ENCODE measurements around the gene PIM3. TPM values are rescaled to one million over a fixed set of nuclear protein-coding genes. Genes with fewer than 3 reads are reported as not detected.

The PIM3 gene
- polyA plus RNA-seq: 41.5 TPM
- long read RNA-seq, donor 1, transcript PIM3-201 (6 exons, 2,369 nt): major isoform, 13 of 14 reads
- long read RNA-seq, donor 1, partial matches to known transcripts: 0 of 14 reads
- long read RNA-seq, donor 1, other reads (novel, unspliced or antisense): 0 of 14 reads
- long read RNA-seq, donor 2, transcript PIM3-201 (6 exons, 2,369 nt): major isoform, 26 of 27 reads
- long read RNA-seq, donor 2, partial matches to known transcripts: 0 of 27 reads
- long read RNA-seq, donor 2, other reads (novel, unspliced or antisense): 0 of 27 reads
- long read RNA-seq, donor 3, transcript PIM3-201 (6 exons, 2,369 nt): major isoform, 39 of 39 reads
- long read RNA-seq, donor 3, partial matches to known transcripts: 0 of 39 reads
- long read RNA-seq, donor 3, other reads (novel, unspliced or antisense): 0 of 39 reads
- long read RNA-seq, donor 4, transcript PIM3-201 (6 exons, 2,369 nt): major isoform, 7 of 7 reads
- long read RNA-seq, donor 4, partial matches to known transcripts: 0 of 7 reads
- long read RNA-seq, donor 4, other reads (novel, unspliced or antisense): 0 of 7 reads
- long read RNA-seq, donor 5, transcript PIM3-201 (6 exons, 2,369 nt): major isoform, 13 of 13 reads
- long read RNA-seq, donor 5, partial matches to known transcripts: 0 of 13 reads
- long read RNA-seq, donor 5, other reads (novel, unspliced or antisense): 0 of 13 reads
- long read RNA-seq, donor 6, transcript PIM3-201 (6 exons, 2,369 nt): major isoform, 21 of 23 reads
- long read RNA-seq, donor 6, partial matches to known transcripts: 0 of 23 reads
- long read RNA-seq, donor 6, other reads (novel, unspliced or antisense): 0 of 23 reads
- long read RNA-seq, donor 7, transcript PIM3-201 (6 exons, 2,369 nt): major isoform, 7 of 26 reads
- long read RNA-seq, donor 7, partial matches to known transcripts: 19 of 26 reads
- long read RNA-seq, donor 7, other reads (novel, unspliced or antisense): 0 of 26 reads
- long read RNA-seq, donor 8, transcript PIM3-201 (6 exons, 2,369 nt): major isoform, 28 of 92 reads
- long read RNA-seq, donor 8, partial matches to known transcripts: 64 of 92 reads
- long read RNA-seq, donor 8, other reads (novel, unspliced or antisense): 0 of 92 reads
- long read RNA-seq, donor 9, transcript PIM3-201 (6 exons, 2,369 nt): major isoform, 12 of 12 reads
- long read RNA-seq, donor 9, partial matches to known transcripts: 0 of 12 reads
- long read RNA-seq, donor 9, other reads (novel, unspliced or antisense): 0 of 12 reads
- long read RNA-seq, donor 10, transcript PIM3-201 (6 exons, 2,369 nt): major isoform, 19 of 19 reads
- long read RNA-seq, donor 10, partial matches to known transcripts: 0 of 19 reads
- long read RNA-seq, donor 10, other reads (novel, unspliced or antisense): 0 of 19 reads
- long read RNA-seq, donor 11, transcript PIM3-201 (6 exons, 2,369 nt): major isoform, 16 of 51 reads
- long read RNA-seq, donor 11, partial matches to known transcripts: 35 of 51 reads
- long read RNA-seq, donor 11, other reads (novel, unspliced or antisense): 0 of 51 reads

DNA sequence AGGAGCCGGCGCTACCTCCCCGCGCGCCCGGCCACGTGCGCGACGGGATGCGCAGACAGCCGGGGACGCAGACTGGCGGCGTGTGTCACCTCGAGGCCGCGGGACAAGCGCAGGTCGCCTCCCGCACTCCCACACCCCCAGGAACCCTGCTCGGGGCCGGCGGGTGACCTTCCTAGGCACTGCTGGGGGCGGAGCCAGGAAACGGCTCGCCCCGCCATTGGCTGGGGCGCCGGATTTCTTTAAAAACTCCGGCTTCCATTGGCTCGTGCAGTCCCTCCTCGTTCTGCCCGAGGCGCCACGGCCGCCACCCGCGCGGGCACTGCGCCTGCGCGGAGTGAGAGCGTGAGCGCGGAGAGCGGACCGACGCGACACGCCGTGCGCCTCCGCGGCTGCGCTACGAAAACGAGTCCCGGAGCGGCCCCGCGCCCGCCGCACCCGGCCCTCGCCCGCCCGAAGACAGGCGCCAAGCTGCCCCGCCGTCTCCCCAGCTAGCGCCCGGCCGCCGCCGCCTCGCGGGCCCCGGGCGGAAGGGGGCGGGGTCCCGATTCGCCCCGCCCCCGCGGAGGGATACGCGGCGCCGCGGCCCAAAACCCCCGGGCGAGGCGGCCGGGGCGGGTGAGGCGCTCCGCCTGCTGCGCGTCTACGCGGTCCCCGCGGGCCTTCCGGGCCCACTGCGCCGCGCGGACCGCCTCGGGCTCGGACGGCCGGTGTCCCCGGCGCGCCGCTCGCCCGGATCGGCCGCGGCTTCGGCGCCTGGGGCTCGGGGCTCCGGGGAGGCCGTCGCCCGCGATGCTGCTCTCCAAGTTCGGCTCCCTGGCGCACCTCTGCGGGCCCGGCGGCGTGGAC lies at the start of gene PIM3:
TSS of gene PIM3 (plus strand) at position 614 of the 846 bp plus-strand sequence. CDS start at position 790, 176 bp downstream.
- no peaks in the 10 kb centered on the region for H3K9me3 ChIP-seq (ENCODE audit: control insufficient read depth, low read depth, low read length)
- H3K27me3 ChIP-seq (ENCODE audit: control insufficient read depth, insufficient read depth, low read length): no peaks in the 10 kb centered on the region
- peaks cover 33% of the 10 kb centered on the region for H3K36me3 ChIP-seq (ENCODE audit: control insufficient read depth, insufficient read depth, low read length)
- peak within 1 kb of the TSS; percentile 83 for H3K27ac ChIP-seq (ENCODE audit: low read length)
- H3K4me3 ChIP-seq (ENCODE audit: low read length): peak within 1 kb of the TSS; percentile 96
- DNase-seq: peak; percentile 98 to 99
- WGBS (ENCODE audit: insufficient coverage, low lambda C conversion rate): no CpG with 5 or more reads among the region's 137 CpGs
- H3K4me1 ChIP-seq (ENCODE audit: control insufficient read depth, insufficient read depth, low read length): peaks cover 48% of the 10 kb centered on the region

DNA sequence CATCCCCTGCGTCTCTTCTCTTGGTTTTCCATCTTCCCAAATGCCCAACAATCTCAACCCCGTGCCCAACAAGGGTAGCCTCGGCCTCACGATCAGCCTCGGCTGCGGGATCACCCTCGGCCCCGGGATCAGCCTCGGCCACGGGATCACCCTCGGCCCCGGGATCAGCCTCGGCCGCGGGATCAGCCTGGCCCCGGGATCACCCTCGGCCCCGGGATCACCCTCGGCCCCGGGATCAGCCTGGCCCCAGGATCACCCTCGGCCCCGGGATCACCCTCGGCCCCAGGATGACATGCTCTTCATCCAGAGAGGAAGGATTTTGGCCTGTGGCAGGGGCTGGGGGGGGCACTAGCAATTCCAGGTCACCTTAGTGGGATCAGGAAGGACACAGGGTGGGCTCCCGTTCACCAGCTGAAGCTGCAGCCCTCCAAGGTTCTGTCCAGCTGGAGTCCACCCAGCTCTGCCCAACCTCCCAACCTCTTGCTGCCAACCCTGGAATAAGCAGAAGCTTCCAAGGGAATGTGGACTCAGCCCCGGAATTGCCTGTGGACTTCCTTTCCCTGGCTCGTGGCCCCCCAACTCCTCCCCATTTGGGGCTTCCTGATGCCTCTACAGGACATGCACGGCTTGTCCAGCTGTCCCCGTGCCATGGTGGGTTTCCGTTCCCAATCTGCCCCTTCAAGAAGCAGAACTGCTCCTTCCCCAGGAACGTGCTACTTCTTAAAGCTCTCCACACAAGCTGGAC lies 48.5 kb upstream of the PIM3 start:
- Histone ChIP-seq H3K27me3 (ENCODE audit: control insufficient read depth, insufficient read depth, low read length) (no peaks in the 10 kb centered on the region), H3K9me3 (ENCODE audit: control insufficient read depth, low read depth, low read length) (no peaks in the 10 kb centered on the region), H3K27ac (ENCODE audit: low read length) (no peak overlapping the region), H3K36me3 (ENCODE audit: control insufficient read depth, insufficient read depth, low read length) (peaks cover 48% of the 10 kb centered on the region), H3K4me3 (ENCODE audit: low read length) (no peak overlapping the region), H3K4me1 (ENCODE audit: control insufficient read depth, insufficient read depth, low read length) (peaks cover 2% of the 10 kb centered on the region)
- no peak for DNase-seq
- 100% methylated on average over 1 of the region's 30 CpGs for WGBS (ENCODE audit: insufficient coverage, low lambda C conversion rate)

DNA sequence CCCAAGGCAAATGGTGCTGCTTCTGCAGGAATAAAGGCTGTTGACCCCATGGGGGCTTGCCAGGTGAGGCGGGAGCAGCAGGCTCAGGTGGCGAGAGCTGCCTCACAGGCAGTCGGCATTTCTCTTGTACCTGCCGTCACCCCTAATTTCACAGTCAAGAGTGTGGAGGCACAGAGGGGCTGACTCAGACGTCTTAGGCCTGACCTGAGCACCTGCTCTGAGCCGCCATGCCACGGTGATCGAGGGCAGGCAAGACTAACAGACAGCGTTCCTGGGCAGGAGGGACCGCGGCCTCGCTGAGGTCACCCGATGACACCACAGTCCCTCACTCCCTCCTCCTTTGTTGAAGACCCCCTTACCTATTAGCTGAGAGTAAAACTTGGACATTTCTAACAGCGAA lies 47.5 kb upstream of the PIM3 start:
- Histone ChIP-seq H3K36me3 (ENCODE audit: control insufficient read depth, insufficient read depth, low read length) (peaks cover 38% of the 10 kb centered on the region), H3K9me3 (ENCODE audit: control insufficient read depth, low read depth, low read length) (no peaks in the 10 kb centered on the region), H3K4me3 (ENCODE audit: low read length) (no peak overlapping the region), H3K27ac (ENCODE audit: low read length) (no peak overlapping the region), H3K4me1 (ENCODE audit: control insufficient read depth, insufficient read depth, low read length) (peaks cover 5% of the 10 kb centered on the region), H3K27me3 (ENCODE audit: control insufficient read depth, insufficient read depth, low read length) (no peaks in the 10 kb centered on the region)
- no CpG with 5 or more reads among the region's 14 CpGs for WGBS (ENCODE audit: insufficient coverage, low lambda C conversion rate)
- DNase-seq: no peak

DNA sequence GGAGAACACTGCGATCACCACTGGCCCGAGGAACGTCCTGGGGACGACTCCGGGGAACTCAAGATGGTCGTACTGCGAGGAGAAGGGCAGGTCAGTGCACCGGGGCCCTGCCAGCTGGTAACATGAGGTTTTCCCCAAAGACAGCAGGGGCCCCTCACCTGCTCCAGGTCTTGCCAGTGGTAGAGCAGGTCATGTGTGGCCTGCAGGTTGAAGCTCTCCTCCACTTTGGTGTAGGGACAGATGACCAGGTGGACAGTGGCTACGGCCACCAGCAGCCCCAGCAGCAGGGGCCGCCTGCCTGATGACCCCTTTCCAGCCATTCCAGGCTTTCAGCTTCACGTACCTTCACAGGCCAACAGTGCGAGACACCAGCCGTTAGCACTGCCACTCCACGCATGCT lies 47.1 kb upstream of the PIM3 start:
- WGBS (ENCODE audit: insufficient coverage, low lambda C conversion rate): no CpG with 5 or more reads among the region's 14 CpGs
- H3K9me3 ChIP-seq (ENCODE audit: control insufficient read depth, low read depth, low read length): no peaks in the 10 kb centered on the region
- peaks cover 37% of the 10 kb centered on the region for H3K36me3 ChIP-seq (ENCODE audit: control insufficient read depth, insufficient read depth, low read length)
- H3K4me3 ChIP-seq (ENCODE audit: low read length): no peak overlapping the region
- H3K27me3 ChIP-seq (ENCODE audit: control insufficient read depth, insufficient read depth, low read length): no peaks in the 10 kb centered on the region
- DNase-seq: no peak
- H3K27ac ChIP-seq (ENCODE audit: low read length): no peak overlapping the region
- H3K4me1 ChIP-seq (ENCODE audit: control insufficient read depth, insufficient read depth, low read length): peaks cover 5% of the 10 kb centered on the region

DNA sequence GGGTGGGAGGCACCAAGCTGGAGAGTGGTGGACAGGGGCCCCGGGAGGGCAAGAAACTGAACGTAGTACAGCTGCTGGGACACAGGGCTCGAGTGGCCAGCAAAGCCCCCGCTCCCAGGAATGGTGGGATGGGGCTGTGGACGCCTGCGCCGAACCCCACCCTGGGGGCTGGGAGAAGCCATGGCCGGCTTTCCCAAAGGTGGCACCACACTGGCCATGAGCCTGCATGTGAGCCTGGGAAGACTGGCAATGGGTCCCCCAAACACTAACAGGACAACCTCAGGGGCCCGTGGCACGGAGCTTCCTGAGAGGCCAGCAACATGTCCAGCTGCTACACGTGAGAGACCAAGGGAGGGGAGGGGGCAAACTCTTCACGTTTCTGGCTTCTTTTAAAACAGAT lies 46.3 kb upstream of the PIM3 start:
- no peak for DNase-seq
- no peaks in the 10 kb centered on the region for H3K27me3 ChIP-seq (ENCODE audit: control insufficient read depth, insufficient read depth, low read length)
- no peaks in the 10 kb centered on the region for H3K9me3 ChIP-seq (ENCODE audit: control insufficient read depth, low read depth, low read length)
- H3K27ac ChIP-seq (ENCODE audit: low read length): no peak overlapping the region
- no peak overlapping the region for H3K4me3 ChIP-seq (ENCODE audit: low read length)
- H3K4me1 ChIP-seq (ENCODE audit: control insufficient read depth, insufficient read depth, low read length): peaks cover 8% of the 10 kb centered on the region
- no CpG with 5 or more reads among the region's 12 CpGs for WGBS (ENCODE audit: insufficient coverage, low lambda C conversion rate)
- peaks cover 32% of the 10 kb centered on the region for H3K36me3 ChIP-seq (ENCODE audit: control insufficient read depth, insufficient read depth, low read length)

DNA sequence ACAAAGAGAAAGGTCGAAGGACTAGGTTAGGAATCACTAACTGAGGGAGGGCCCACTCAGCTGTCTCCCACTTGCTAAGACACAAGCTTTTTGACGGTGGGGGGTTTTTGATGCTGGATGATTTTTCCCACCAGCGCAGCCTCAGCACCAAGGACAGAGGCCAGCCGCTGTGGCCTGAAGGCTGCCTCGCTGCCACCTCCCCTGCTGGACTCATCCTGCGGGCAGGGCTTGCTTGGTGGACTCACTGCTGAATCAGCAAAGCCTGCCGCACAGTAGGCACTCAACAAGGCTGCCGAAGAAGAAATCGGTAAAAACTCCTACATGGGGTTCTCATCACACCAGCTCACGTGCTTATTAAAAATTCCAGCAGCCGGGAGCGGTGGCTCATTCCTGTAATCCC lies 45.0 kb upstream of the PIM3 start:
- no peaks in the 10 kb centered on the region for H3K9me3 ChIP-seq (ENCODE audit: control insufficient read depth, low read depth, low read length)
- H3K27me3 ChIP-seq (ENCODE audit: control insufficient read depth, insufficient read depth, low read length): no peaks in the 10 kb centered on the region
- no peak overlapping the region for H3K27ac ChIP-seq (ENCODE audit: low read length)
- no peak overlapping the region for H3K4me3 ChIP-seq (ENCODE audit: low read length)
- peaks cover 31% of the 10 kb centered on the region for H3K36me3 ChIP-seq (ENCODE audit: control insufficient read depth, insufficient read depth, low read length)
- no peak for DNase-seq
- WGBS (ENCODE audit: insufficient coverage, low lambda C conversion rate): 100% methylated on average over 1 of the region's 12 CpGs
- H3K4me1 ChIP-seq (ENCODE audit: control insufficient read depth, insufficient read depth, low read length): peaks cover 8% of the 10 kb centered on the region

DNA sequence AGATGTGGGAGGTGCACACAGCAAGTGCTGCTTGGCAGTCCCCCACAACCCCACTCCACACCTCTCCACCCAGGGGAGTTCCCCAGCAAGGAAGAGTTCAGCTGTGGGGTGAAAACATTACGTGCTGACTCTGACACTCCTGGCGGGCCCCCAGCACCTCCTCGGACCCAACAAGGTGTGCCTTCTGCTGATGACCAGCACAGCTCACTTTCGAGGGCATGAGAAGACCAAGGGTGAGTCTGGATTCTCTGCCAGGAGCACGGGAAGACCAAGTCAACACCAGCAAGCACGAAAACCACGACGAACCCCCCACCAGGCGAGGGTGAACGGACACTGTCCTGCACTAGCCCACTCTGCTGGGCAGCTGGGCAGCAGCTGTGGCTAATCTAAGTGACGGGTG lies 43.7 kb upstream of the PIM3 start:
- H3K36me3 ChIP-seq (ENCODE audit: control insufficient read depth, insufficient read depth, low read length): peaks cover 29% of the 10 kb centered on the region
- peaks cover 8% of the 10 kb centered on the region for H3K4me1 ChIP-seq (ENCODE audit: control insufficient read depth, insufficient read depth, low read length)
- DNase-seq: no peak
- H3K27ac ChIP-seq (ENCODE audit: low read length): no peak overlapping the region
- H3K9me3 ChIP-seq (ENCODE audit: control insufficient read depth, low read depth, low read length): no peaks in the 10 kb centered on the region
- no peaks in the 10 kb centered on the region for H3K27me3 ChIP-seq (ENCODE audit: control insufficient read depth, insufficient read depth, low read length)
- no CpG with 5 or more reads among the region's 11 CpGs for WGBS (ENCODE audit: insufficient coverage, low lambda C conversion rate)
- no peak overlapping the region for H3K4me3 ChIP-seq (ENCODE audit: low read length)

DNA sequence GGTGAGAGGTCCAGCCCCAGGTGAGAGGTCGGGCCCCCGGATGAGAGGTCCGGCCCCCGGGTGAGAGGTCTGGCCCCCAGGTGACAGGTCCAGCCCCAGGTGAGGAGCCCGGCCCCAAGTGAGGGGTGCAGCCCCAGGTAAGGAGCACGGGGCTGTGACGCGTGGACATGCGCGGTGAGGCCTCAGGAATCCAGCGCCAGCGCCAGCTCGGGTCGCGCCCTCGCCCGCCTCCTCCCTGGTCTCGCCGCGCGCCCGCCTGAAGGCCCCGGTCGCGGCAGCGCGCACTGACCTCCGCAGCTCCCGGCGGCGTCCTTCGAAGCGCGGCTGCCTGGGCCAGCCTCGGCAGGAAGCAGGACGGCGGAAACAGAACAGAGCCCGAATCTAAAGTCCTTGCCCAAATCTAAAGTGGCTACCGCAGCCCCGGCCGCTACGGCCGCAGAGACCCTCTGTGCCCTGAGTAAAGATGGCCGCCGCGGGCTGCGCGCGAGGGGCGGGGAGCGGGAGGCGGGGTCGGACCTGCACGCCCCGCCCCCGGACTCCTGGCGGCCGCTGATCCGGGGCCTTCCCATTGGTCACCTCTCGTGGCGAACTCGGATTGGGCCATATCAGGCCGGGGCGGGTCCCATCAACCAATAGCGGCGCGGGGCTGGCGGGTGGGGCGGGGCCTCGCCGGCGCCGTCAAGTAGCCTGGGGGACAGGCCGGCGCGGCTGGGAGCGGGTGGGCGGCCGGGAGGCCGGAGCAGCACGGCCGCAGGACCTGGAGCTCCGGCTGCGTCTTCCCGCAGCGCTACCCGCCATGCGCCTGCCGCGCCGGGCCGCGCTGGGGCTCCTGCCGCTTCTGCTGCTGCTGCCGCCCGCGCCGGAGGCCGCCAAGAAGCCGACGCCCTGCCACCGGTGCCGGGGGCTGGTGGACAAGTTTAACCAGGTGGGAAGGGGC lies 42.3 kb upstream of the PIM3 start, which contains the start of the genes ALG12 and CRELD2:
TSS of gene ALG12 (minus strand) at position 465 of the 937 bp plus-strand sequence. CDS start 4,673 bp downstream, outside the sequence.
TSS of gene CRELD2 (plus strand) at position 661 of the 937 bp plus-strand sequence. CDS start at position 797, 136 bp downstream.
- no CpG with 5 or more reads among the region's 103 CpGs for WGBS (ENCODE audit: insufficient coverage, low lambda C conversion rate)
- peak within 1 kb of the TSS; percentile 91 for H3K27ac ChIP-seq (ENCODE audit: low read length)
- peaks cover 20% of the 10 kb centered on the region for H3K36me3 ChIP-seq (ENCODE audit: control insufficient read depth, insufficient read depth, low read length)
- DNase-seq: peak; percentile 96 to 98
- peak within 1 kb of the TSS; percentile 89 for H3K4me3 ChIP-seq (ENCODE audit: low read length)
- no peaks in the 10 kb centered on the region for H3K27me3 ChIP-seq (ENCODE audit: control insufficient read depth, insufficient read depth, low read length)
- no peaks in the 10 kb centered on the region for H3K9me3 ChIP-seq (ENCODE audit: control insufficient read depth, low read depth, low read length)
- H3K4me1 ChIP-seq (ENCODE audit: control insufficient read depth, insufficient read depth, low read length): peaks cover 8% of the 10 kb centered on the region
